Measurements from ENCODE around the gene TMBIM4.

DNA sequence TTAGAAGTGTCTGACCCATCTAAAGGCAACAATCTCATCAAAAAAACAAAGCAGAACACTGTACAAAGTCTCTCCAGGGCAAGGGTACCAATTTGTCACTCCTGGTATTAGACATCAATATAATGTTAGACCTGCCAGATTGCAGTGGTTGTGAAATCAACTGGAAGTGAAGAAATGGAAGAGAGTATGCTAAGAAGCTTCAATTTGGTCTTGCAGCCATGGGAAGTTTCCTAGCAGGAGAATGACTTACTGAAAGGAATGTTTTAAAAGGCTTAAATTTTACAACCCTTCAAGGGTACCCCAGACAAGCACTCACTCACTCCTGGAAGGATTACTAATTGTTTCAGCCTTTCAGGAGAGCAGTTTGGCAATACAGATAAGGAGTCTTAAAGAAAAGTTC, 58.2 kb downstream of the TMBIM4 start:
- TF ChIP-seq FOXJ3 (CRISPR knock-in tag; IDR thresholded peaks at IDR 0.05; ENCODE audit: borderline replicate concordance) (no peak), ZNF121 (CRISPR knock-in tag; IDR thresholded peaks at IDR 0.05) (no peak), JUN (CRISPR knock-in tag; IDR thresholded peaks at IDR 0.05) (no peak), ATF1 (CRISPR knock-in tag; IDR thresholded peaks at IDR 0.05) (no peak), MAX (CRISPR knock-in tag; IDR thresholded peaks at IDR 0.05) (no peak), ZNF232 (CRISPR knock-in tag; IDR thresholded peaks at IDR 0.05) (no peak), CREM (CRISPR knock-in tag; IDR thresholded peaks at IDR 0.05) (no peak)
- TF ChIP-seq, protein P1, sequence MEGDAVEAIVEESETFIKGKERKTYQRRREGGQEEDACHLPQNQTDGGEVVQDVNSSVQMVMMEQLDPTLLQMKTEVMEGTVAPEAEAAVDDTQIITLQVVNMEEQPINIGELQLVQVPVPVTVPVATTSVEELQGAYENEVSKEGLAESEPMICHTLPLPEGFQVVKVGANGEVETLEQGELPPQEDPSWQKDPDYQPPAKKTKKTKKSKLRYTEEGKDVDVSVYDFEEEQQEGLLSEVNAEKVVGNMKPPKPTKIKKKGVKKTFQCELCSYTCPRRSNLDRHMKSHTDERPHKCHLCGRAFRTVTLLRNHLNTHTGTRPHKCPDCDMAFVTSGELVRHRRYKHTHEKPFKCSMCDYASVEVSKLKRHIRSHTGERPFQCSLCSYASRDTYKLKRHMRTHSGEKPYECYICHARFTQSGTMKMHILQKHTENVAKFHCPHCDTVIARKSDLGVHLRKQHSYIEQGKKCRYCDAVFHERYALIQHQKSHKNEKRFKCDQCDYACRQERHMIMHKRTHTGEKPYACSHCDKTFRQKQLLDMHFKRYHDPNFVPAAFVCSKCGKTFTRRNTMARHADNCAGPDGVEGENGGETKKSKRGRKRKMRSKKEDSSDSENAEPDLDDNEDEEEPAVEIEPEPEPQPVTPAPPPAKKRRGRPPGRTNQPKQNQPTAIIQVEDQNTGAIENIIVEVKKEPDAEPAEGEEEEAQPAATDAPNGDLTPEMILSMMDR (IDR thresholded peaks at IDR 0.05), result no peak
- TF ChIP-seq, protein P2, sequence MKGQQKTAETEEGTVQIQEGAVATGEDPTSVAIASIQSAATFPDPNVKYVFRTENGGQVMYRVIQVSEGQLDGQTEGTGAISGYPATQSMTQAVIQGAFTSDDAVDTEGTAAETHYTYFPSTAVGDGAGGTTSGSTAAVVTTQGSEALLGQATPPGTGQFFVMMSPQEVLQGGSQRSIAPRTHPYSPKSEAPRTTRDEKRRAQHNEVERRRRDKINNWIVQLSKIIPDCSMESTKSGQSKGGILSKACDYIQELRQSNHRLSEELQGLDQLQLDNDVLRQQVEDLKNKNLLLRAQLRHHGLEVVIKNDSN (CRISPR knock-in tag; IDR thresholded peaks at IDR 0.05), result no peak
- TF ChIP-seq, protein P3, sequence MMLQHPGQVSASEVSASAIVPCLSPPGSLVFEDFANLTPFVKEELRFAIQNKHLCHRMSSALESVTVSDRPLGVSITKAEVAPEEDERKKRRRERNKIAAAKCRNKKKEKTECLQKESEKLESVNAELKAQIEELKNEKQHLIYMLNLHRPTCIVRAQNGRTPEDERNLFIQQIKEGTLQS (CRISPR knock-in tag; conservative IDR thresholded peaks at IDR 0.05), result no peak
- TF ChIP-seq, protein P4, sequence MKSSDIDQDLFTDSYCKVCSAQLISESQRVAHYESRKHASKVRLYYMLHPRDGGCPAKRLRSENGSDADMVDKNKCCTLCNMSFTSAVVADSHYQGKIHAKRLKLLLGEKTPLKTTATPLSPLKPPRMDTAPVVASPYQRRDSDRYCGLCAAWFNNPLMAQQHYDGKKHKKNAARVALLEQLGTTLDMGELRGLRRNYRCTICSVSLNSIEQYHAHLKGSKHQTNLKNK (CRISPR knock-in tag; IDR thresholded peaks at IDR 0.05), result no peak
- TF ChIP-seq, protein P5, sequence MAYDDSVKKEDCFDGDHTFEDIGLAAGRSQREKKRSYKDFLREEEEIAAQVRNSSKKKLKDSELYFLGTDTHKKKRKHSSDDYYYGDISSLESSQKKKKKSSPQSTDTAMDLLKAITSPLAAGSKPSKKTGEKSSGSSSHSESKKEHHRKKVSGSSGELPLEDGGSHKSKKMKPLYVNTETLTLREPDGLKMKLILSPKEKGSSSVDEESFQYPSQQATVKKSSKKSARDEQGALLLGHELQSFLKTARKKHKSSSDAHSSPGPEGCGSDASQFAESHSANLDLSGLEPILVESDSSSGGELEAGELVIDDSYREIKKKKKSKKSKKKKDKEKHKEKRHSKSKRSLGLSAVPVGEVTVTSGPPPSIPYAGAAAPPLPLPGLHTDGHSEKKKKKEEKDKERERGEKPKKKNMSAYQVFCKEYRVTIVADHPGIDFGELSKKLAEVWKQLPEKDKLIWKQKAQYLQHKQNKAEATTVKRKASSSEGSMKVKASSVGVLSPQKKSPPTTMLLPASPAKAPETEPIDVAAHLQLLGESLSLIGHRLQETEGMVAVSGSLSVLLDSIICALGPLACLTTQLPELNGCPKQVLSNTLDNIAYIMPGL (CRISPR knock-in tag; IDR thresholded peaks at IDR 0.05), result no peak
